GM19043 (cell line): ENCODE data around the gene BIN1.

ENCODE experiments used
- ATAC-seq: cut with Tn5 transposase; IDR thresholded peaks from one replicate; pipeline ENCODE4 v1.9.1; 2021; ENCODE audit warnings: low read depth; ENCODE audit not compliant: unreplicated experiment

BIN1 gene

GRCh38 chr2:127011231-127011661 lies 95.7 kb downstream of the BIN1 start:
- ATAC-seq: no peak

GRCh38 chr2:127008265-127009015 lies 98.5 kb downstream of the BIN1 start:
- ATAC-seq: no peak

DNA sequence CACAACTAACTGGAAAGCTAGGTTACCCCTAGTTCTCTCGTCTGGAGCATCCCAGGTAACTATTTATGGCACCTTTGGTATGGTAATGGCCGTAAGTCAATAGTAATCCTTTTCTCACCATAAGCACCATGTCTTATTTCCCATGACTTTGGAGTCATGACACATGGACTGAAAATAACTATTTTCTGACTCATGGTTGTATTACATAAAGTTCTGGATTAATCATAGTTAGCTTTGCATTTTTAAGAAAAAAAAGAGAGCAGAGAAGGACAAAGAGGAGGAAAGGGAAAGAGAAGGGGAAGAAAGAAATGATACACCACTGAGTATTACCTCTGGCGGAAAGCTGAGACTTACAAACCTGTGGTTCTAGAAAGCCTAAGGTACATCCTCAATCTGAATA lies 99.3 kb downstream of the BIN1 start:
- no peak for ATAC-seq

DNA sequence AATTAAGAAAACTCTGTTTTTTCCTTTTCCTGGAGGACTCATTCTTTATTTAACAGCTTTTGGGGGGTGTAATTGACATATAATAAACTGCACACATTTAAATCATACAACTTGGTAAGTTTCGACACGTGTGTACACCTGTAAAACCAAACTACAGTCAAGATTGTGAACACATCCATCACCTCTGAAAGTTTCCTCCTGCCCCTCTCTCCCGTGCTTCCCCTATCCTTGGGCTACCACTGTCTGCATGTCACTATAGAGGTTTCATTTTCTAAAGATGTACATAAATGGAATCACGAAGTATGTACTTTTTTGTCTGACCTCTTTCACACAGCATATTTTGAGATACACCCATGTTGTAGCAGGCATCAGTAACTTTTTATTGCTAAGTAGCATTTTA lies 100.0 kb downstream of the BIN1 start:
- no peak for ATAC-seq

- ATAC-seq: no peak
Measured at GRCh38 chr2:127004893-127005600, 101.9 kb downstream of the BIN1 start.

- ATAC-seq: no peak
Measured at GRCh38 chr2:127003070-127003800, 103.7 kb downstream of the BIN1 start.

- no peak for ATAC-seq
Measured at GRCh38 chr2:127001751-127002150, 105.2 kb downstream of the BIN1 start.

GRCh38 chr2:127000937-127001336 lies 106.0 kb downstream of the BIN1 start:
- no peak for ATAC-seq

DNA sequence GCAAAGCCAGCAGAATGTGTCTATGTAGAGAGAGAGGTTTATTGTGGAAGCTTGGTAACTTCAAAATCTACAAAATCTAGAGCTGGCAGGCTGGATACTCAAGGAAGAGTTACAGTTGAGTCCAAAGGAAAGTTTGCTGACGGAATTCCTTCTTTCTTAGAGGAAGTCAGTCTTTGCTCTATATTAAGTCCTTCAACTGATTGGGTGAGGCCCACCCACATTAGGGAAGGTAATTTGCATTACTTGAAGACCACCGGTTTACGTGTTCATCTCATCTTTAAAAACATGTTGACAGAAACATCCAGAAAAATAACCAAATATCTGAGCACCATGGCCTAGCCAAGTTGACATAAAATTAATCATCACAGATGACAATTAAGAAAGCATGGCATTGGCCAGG lies 106.8 kb downstream of the BIN1 start:
- ATAC-seq: no peak

GRCh38 chr2:126999106-126999756 lies 107.7 kb downstream of the BIN1 start:
- ATAC-seq: no peak

- ATAC-seq: no peak
Measured at GRCh38 chr2:126998486-126998885, 108.5 kb downstream of the BIN1 start.
